ENCODE measurements around the gene ZWILCH. TPM values are rescaled to one million over a fixed set of nuclear protein-coding genes. Genes with fewer than 3 reads are reported as not detected.
"Not testable (repeated sequence)": the region's sequence is repeated elsewhere in the genome, so short reads cannot be mapped to it uniquely, and the experiment has no call there.

Gene ZWILCH
- total RNA-seq, 6 experiments from 2014 or later: 1.1 to 4.9 (median 2.5) TPM

DNA sequence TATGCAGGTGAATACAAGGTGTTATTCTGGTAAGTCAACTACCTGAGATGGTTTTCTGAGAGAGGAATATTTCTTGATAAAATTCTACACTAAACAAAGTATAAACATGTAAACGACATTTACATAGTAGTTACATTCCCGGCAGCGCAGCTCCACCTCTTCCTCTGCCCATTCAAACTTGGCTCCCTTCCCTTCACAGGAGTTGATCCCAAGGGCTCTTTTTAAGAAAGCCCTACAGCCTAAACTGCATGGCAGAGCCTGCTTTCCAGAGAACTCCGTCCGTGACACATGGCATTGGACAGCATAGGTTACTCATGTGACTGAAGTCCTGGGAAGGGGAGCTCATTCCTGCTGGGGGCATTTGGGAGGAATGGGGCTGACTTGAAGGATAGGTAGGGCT is 82.6 kb downstream of the ZWILCH start:
- H3K36me3 ChIP-seq: no peaks in the 10 kb centered on the region
- no peaks in the 10 kb centered on the region for H3K9me3 ChIP-seq
- no peak for TF ChIP-seq POLR2A (IDR thresholded peaks at IDR 0.05)
- TF ChIP-seq, protein P1, sequence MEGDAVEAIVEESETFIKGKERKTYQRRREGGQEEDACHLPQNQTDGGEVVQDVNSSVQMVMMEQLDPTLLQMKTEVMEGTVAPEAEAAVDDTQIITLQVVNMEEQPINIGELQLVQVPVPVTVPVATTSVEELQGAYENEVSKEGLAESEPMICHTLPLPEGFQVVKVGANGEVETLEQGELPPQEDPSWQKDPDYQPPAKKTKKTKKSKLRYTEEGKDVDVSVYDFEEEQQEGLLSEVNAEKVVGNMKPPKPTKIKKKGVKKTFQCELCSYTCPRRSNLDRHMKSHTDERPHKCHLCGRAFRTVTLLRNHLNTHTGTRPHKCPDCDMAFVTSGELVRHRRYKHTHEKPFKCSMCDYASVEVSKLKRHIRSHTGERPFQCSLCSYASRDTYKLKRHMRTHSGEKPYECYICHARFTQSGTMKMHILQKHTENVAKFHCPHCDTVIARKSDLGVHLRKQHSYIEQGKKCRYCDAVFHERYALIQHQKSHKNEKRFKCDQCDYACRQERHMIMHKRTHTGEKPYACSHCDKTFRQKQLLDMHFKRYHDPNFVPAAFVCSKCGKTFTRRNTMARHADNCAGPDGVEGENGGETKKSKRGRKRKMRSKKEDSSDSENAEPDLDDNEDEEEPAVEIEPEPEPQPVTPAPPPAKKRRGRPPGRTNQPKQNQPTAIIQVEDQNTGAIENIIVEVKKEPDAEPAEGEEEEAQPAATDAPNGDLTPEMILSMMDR (IDR thresholded peaks at IDR 0.05): no peak
- DNase-seq (no peak), ATAC-seq (no peak)
- no peak overlapping the region for H3K4me3 ChIP-seq
- intact Hi-C loops (cut with DNase I): no loop called here
- H3K4me1 ChIP-seq: peaks cover 0 to 7% (median 3%) of the 10 kb centered on the region in 4 donors
- H3K27me3 ChIP-seq: no peaks in the 10 kb centered on the region
- WGBS (ENCODE audit: insufficient coverage, low coverage, low lambda C conversion rate, missing lambda C conversion rate): 88% methylated on average over 5 of the region's 5 CpGs
- H3K27ac ChIP-seq: no peak overlapping the region

DNA sequence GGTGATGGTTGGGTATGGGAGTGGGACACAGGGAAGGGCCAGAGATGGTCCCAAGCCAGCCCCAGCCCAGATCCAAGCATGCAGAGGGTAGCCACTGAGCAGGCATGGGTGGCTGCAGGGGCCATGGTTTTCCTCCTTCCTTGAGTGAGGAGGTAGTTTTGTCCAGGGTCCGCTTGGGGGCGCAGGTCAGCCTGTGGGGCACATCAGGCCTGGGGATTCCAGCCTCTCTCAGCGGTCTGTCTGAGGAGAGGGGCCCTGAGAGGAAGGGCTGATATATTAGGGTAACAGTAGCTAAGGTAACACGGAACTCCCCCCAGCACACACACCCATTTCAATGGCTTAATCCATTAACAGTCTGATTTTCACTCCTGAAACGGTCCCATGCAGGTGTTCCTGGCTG is 83.4 kb downstream of the ZWILCH start:
- TF ChIP-seq, protein P1 (IDR thresholded peaks at IDR 0.05): no peak
- no peak for TF ChIP-seq POLR2A (IDR thresholded peaks at IDR 0.05)
- no peaks in the 10 kb centered on the region for H3K27me3 ChIP-seq
- H3K9me3 ChIP-seq: no peaks in the 10 kb centered on the region
- no peak for ATAC-seq
- 100% methylated on average over 1 of the region's 5 CpGs for WGBS (ENCODE audit: insufficient coverage, low coverage, low lambda C conversion rate, missing lambda C conversion rate)
- no peak for DNase-seq
- intact Hi-C loops (cut with DNase I): no loop called here
- no peak overlapping the region for H3K27ac ChIP-seq
- H3K4me1 ChIP-seq: peaks cover 0 to 7% (median 3%) of the 10 kb centered on the region in 4 donors
- no peaks in the 10 kb centered on the region for H3K36me3 ChIP-seq
- no peak overlapping the region for H3K4me3 ChIP-seq

DNA sequence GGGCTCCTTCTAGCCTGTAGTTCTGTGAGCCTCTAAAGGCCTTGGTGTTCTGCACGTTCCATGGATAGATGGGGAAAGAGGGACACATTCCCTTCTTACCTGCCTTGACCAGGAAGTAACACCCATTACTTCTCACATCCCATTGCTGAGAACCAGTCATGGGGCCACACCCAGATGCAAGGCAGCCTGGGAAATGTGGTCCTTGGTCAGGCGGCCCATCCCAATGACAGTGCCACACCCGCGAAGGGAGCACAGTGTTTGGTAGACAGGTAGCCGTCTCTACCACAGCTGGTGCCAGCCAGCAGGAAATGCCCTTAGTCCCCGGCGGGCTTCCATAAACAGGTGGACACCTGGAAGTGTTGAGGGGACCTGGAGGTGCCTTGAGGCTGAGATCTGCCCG is 83.8 kb downstream of the ZWILCH start:
- WGBS (ENCODE audit: insufficient coverage, low coverage, low lambda C conversion rate, missing lambda C conversion rate): 86% methylated on average over 1 of the region's 8 CpGs

DNA sequence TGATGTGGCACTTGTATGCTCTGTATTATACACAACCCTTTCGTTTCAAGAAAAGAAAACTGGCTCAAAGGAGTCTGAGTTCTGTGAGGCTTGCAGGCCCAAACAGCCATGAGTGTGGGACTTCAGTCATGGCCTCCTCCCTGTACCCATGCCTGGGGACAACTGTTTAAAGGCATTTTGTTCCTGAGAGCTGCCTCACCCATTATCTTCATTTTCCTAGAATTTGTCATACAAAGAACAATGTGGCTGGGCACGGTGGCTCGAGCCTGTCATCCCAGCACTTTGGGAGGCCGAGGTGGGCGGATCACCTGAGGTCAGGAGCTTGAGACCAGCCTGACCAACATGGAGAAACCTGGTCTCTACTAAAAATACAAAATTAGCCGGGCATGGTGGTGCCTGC is 84.3 kb downstream of the ZWILCH start:
- intact Hi-C loops (cut with DNase I); H3K4me3 ChIP-seq; H3K4me1 ChIP-seq; H3K36me3 ChIP-seq; DNase-seq; H3K27me3 ChIP-seq; H3K27ac ChIP-seq; ATAC-seq; H3K9me3 ChIP-seq: not testable (repeated sequence)
- WGBS (ENCODE audit: insufficient coverage, low coverage, low lambda C conversion rate, missing lambda C conversion rate): 86% methylated on average over 6 of the region's 6 CpGs

More for the DNA sequence above, 83.8 kb downstream of the ZWILCH start:
- ATAC-seq (no peak), DNase-seq (no peak)
- H3K36me3 ChIP-seq: no peaks in the 10 kb centered on the region
- no peaks in the 10 kb centered on the region for H3K27me3 ChIP-seq
- H3K4me1 ChIP-seq: peaks cover 0 to 7% (median 3%) of the 10 kb centered on the region in 4 donors
- intact Hi-C loops (cut with DNase I): no loop called here
- no peak overlapping the region for H3K4me3 ChIP-seq
- no peak overlapping the region for H3K27ac ChIP-seq
- TF ChIP-seq, protein P1 (IDR thresholded peaks at IDR 0.05): no peak
- no peak for TF ChIP-seq POLR2A (IDR thresholded peaks at IDR 0.05)
- no peaks in the 10 kb centered on the region for H3K9me3 ChIP-seq

DNA sequence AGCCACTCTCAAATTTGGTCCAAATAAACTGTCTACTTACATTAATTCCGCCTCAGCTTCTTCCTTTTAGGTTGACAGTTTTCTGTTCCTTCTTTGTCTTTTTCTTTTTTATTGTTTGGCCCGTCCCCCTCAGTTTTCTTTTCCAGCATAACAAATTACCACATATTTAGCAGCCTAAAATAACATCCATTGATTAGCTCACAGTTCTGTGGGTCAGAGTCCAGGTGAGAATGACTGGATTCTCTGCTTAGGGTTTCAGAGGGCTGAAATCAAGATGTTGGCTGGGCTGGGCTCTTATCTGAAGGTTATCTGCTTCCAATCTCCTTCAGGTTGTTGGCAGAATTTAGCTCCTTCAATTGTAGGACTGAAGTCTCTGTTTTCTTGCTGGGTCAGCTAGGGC is 85.3 kb downstream of the ZWILCH start:
- Histone ChIP-seq H3K9me3 (no peaks in the 10 kb centered on the region), H3K36me3 (no peaks in the 10 kb centered on the region), H3K27me3 (no peaks in the 10 kb centered on the region), H3K27ac (peak overlapping the region in 2 of 3 donors; percentile 1 to 40), H3K4me3 (no peak overlapping the region), H3K4me1 (peaks cover 0 to 7% (median 3%) of the 10 kb centered on the region in 4 donors)
- peak; percentile 72 to 81 (median 78) for ATAC-seq
- DNase-seq: no peak
- 37% methylated on average over 2 of the region's 2 CpGs for WGBS (ENCODE audit: insufficient coverage, low coverage, low lambda C conversion rate, missing lambda C conversion rate)
- intact Hi-C loops (cut with DNase I): no loop called here
- TF ChIP-seq, protein P1 (IDR thresholded peaks at IDR 0.05): no peak
- no peak for TF ChIP-seq POLR2A (IDR thresholded peaks at IDR 0.05)
